Activated CD4-positive, alpha-beta memory T cell treated with anti-CD3 and anti-CD28 coated beads for 36 hours (primary cell): ENCODE measurements around the gene STRIP2. TPM values are rescaled to one million over a fixed set of nuclear protein-coding genes. Genes with fewer than 3 reads are reported as not detected.
"Not testable (repeated sequence)": the region's sequence is repeated elsewhere in the genome, so short reads cannot be mapped to it uniquely, and the experiment has no call there.

Experiments
- CTCF ChIA-PET: fragments of 350-600 bp; sonication (Branson Sonifier 250); formaldehyde crosslinking; loops from one replicate; lab custom pipeline; 2021; ENCODE audit warnings: antibody characterized with exemption, inconsistent platforms; lab: Charles Lee
- POLR2A ChIA-PET: fragments of 350-600 bp; sonication (Branson Sonifier 250); formaldehyde crosslinking; loops from one replicate; lab custom pipeline; 2021; ENCODE audit warnings: antibody characterized with exemption; lab: Charles Lee
- DNase-seq: peaks from one replicate; pipeline ENCODE4 v3.0.0-alpha.2; 2020
- H3K27ac Mint-ChIP-seq: one replicate; pipeline ENCODE4 v1.8.0; 2021; ENCODE audit warnings: mixed read lengths
- H3K27me3 Mint-ChIP-seq: one replicate; pipeline ENCODE4 v1.8.0; 2021; ENCODE audit warnings: mixed read lengths
- H3K36me3 Mint-ChIP-seq: one replicate; pipeline ENCODE4 v1.8.0; 2021; ENCODE audit warnings: mixed read lengths
- H3K4me1 Mint-ChIP-seq: one replicate; pipeline ENCODE4 v1.8.0; 2021; ENCODE audit warnings: low read depth, mixed read lengths
- H3K4me3 Mint-ChIP-seq: one replicate; pipeline ENCODE4 v1.8.0; 2021; ENCODE audit warnings: mild to moderate bottlenecking, mixed read lengths
- H3K9me3 Mint-ChIP-seq: one replicate; pipeline ENCODE4 v1.8.0; 2021; ENCODE audit warnings: mixed read lengths
- intact Hi-C: fragments of 100-400 bp; cut with micrococcal nuclease; formaldehyde crosslinking; loops from one replicate; pipeline ENCODE4 v1.15.1; 2023
- total RNA-seq, 2 experiments: library from RNA; stranded (reverse); gene quantifications; one replicate each; pipeline ENCODE4 v1.2.3, GENCODE V29; 2021

The STRIP2 gene
- total RNA-seq, 2 experiments from 2014 or later, result 56.1 to 62.0 TPM

DNA sequence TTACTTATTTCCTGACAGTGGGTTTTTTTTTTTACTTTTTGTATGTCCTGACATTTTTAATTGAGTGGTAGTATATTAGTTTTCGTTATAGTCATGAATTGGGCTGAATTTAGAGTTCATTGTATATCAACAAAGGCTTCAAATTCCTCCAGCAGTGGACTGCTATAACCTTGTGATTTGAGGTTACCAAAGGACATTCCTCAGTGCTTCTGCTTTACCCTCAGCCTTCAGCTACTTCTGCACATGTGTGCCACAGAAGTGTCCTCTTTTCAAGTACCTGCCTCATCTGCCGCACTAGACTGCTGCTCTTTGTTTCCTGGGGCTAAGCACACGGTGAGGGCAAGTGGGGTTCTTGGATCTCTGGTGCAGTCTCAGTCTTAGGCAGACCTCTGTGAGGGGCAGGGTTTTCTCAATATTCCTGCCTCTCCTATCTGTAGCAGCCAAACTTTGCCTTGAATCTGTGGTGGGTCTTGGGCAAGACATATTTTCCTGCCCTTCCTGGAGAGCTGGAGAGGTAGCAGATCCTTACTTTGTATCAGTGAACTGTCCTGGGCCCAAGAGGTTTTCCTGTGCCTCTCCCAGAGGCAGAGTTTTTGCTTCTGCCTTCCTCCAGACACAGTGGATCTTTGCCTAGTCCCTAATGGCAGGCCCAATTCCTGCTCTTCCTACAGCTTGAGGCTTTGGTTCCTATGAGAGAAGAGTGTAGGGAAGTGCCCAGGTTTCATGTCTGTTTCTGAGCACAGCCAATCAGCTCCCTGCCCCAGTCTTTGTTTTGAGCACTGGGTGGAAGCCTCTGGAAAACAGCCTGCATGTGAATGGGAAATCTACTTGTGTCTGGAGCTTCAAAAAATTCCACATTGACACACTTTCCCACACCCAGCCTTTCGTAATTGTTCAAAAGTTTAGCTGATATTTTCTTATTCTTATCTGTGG lies 39.0 kb upstream of the STRIP2 start:
- no peaks in the 10 kb centered on the region for H3K27me3 Mint-ChIP-seq
- H3K9me3 Mint-ChIP-seq, result no peaks in the 10 kb centered on the region
- no peak overlapping the region for H3K27ac Mint-ChIP-seq
- ChIA-PET CTCF (interaction anchor here (0.7 to 1.2 kb wide), 2 partner anchors 28 to 51 kb away, joined by 3 to 4 read pairs; no protein-coding TSS in a partner anchor), POLR2A (no interaction called here)
- no peaks in the 10 kb centered on the region for H3K4me1 Mint-ChIP-seq
- intact Hi-C loops, result no loop called here
- no peak overlapping the region for H3K4me3 Mint-ChIP-seq
- DNase-seq, result no peak
- peaks cover 8% of the 10 kb centered on the region for H3K36me3 Mint-ChIP-seq

DNA sequence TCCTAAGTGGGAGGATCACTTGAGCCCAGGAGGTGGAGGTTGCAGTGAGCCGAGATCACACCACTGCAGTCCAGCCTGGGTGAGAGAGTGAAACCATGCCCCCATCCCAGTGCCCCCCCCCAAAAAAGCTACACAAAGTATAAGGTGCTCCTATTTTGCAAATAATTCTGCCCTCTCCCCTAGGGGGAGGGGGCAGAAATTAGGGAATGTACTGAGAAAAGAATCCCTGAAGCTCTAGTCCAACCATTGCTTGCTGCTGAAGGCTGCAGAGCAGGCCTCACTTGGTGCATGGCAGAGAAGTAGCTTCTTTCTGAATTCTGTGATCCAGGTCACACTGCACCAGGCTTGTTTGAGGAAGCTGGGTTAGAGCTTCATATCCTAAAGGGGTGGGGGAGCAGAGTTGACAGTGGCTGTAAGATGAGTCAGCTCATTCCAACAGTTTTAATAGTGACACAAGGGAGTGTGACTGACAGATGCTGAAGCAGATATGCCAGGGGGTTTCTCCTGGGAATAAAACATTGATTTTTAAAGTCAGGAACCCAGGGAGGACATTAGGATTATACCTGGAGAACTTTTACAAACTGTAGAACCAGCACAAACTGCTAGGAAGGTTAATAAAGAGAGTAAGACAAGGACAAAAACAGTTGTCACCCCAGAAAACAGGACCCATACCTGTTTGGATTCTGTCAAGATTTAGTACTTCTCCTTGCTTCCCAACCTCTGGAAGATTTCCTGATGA lies 32.8 kb upstream of the STRIP2 start:
- no peak for DNase-seq
- ChIA-PET CTCF (interaction anchor here (0.7 to 2.7 kb wide), 14 partner anchors 9 to 234 kb away, joined by 3 to 17 read pairs (median 4); partner anchors contain the start of gene STRIP2), POLR2A (interaction anchor here (1.3 kb wide), 1 partner anchor 34 kb away, joined by 4 read pairs; no protein-coding TSS in a partner anchor)
- Mint-ChIP-seq H3K27ac (no peak overlapping the region), H3K4me1 (peaks cover 37% of the 10 kb centered on the region), H3K27me3 (no peaks in the 10 kb centered on the region), H3K9me3 (no peaks in the 10 kb centered on the region), H3K36me3 (peaks cover 10% of the 10 kb centered on the region), H3K4me3 (no peak overlapping the region)
- intact Hi-C loops, result loop anchor here (10.0 kb wide), 1 partner anchor 233 kb away; no protein-coding TSS in a partner anchor

DNA sequence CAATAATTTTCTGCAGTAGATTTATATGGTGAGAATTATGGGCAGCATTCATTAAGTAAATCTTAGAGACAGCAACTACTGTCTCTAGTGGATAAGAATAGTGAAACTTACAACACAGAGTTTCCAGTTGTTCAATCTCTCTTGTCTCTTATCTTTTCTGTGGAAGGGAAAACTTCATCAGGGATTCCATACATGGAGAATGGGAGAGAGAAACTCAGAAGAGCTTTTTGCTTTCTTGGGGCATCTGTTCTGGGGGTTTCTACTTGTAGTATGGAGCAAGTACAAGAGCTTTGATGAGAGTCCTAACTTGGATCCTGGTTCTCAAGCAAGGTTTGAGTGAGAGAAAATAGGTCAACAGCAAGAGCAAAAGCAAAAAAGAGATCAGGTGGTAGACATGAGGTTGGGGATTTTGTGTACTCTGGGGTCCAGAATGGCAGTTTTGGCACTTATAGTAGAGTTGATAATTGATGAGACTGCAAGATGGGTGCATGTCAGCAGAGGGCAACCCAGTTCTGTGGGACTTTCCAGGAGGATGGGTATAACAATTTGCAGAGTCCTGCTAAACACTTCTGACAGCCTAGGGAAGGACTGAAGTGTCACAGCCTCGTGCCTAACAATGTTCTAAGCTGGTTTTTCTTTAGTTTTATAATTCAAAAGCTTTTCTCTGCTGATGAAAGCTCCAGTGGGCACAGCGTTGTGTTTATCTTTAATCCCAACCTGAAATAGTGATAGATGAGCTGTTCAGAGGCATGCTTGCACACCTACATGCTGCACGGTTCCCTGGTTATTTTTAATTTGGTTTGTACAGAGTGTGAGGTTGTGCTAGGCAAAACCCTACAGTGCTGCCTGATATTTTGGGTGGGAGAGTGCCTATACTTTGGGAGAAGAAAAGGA lies 32.0 kb upstream of the STRIP2 start:
- DNase-seq, result peak; percentile 56
- intact Hi-C loops, result loop anchor here (1.0 to 10.0 kb wide), 5 partner anchors 25 to 233 kb away; no protein-coding TSS in a partner anchor
- Mint-ChIP-seq H3K9me3 (no peaks in the 10 kb centered on the region), H3K27me3 (no peaks in the 10 kb centered on the region), H3K27ac (peak overlapping the region; percentile 29), H3K4me1 (peaks cover 37% of the 10 kb centered on the region), H3K36me3 (peaks cover 10% of the 10 kb centered on the region), H3K4me3 (no peak overlapping the region)
- POLR2A ChIA-PET, result interaction anchor here (1.3 kb wide), 1 partner anchor 33 kb away, joined by 4 read pairs; no protein-coding TSS in a partner anchor
- CTCF ChIA-PET, result interaction anchor here (0.6 to 2.7 kb wide), 14 partner anchors 10 to 235 kb away, joined by 3 to 17 read pairs (median 4); partner anchors contain the start of gene STRIP2

DNA sequence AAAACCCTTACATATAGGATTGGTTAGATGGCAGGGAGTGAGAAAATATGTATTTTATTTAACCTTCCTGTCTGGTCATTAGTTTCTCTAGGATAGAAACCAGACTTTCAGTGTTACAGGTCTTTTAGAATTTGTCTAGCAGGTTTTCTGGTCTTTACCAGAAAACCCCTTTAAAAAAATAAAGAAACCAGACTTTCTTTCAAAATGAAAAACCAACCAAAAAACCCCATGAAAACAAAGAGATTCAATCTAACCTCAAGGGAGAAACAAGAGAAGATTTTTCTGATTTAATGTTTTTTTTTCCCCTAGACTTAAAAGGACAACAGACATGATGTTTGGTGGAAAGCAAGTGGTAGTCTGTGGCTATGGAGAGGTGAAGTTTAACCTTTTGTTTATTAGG lies 28.7 kb upstream of the STRIP2 start:
- no peaks in the 10 kb centered on the region for H3K9me3 Mint-ChIP-seq
- intact Hi-C loops, result loop anchor here (10.0 kb wide), 1 partner anchor 229 kb away; no protein-coding TSS in a partner anchor
- peak overlapping the region; percentile 35 for H3K27ac Mint-ChIP-seq
- no peak for DNase-seq
- no peaks in the 10 kb centered on the region for H3K27me3 Mint-ChIP-seq
- no peak overlapping the region for H3K4me3 Mint-ChIP-seq
- H3K36me3 Mint-ChIP-seq, result peaks cover 23% of the 10 kb centered on the region
- CTCF ChIA-PET, result interaction anchor here (1.0 to 1.9 kb wide), 5 partner anchors 29 to 66 kb away, joined by 3 to 5 read pairs (median 5); partner anchors contain the start of gene STRIP2
- H3K4me1 Mint-ChIP-seq, result peaks cover 37% of the 10 kb centered on the region
- POLR2A ChIA-PET, result no interaction called here

- not testable (repeated sequence) for H3K27ac Mint-ChIP-seq
- CTCF ChIA-PET, result interaction anchor here (0.9 kb wide), 1 partner anchor 112 kb away, joined by 3 read pairs; no protein-coding TSS in a partner anchor
Measured at GRCh38 chr7:129410238-129410637, 24.0 kb upstream of the STRIP2 start.

DNA sequence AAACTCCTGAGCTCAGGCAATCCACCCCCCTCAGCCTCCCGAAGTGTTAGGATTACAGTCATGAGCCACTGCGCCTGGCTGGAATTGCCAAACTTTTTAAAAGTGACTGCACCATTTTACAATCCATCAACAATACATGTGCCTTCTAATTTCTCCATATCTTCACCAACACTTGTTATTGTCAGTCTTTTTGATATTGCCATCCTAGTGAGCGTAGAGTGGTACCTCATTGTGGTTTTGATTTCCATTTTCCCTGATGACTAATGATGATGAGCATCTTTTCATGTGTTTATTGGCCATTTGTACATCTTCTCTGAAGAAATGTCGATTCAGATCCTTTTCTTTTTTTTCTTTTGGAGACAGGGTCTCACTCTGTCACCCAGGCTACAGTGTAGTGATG lies 21.7 kb upstream of the STRIP2 start:
- Mint-ChIP-seq H3K9me3 (peaks cover 8% of the 10 kb centered on the region), H3K4me3 (no peak overlapping the region), H3K27me3 (no peaks in the 10 kb centered on the region), H3K36me3 (peaks cover 40% of the 10 kb centered on the region), H3K4me1 (no peaks in the 10 kb centered on the region), H3K27ac (no peak overlapping the region)
- intact Hi-C loops, result no loop called here
- ChIA-PET POLR2A (no interaction called here), CTCF (no interaction called here)
- no peak for DNase-seq

More at GRCh38 chr7:129410238-129410637, 24.0 kb upstream of the STRIP2 start:
- H3K9me3 Mint-ChIP-seq, DNase-seq, intact Hi-C loops, H3K27me3 Mint-ChIP-seq, POLR2A ChIA-PET, H3K4me3 Mint-ChIP-seq: not testable (repeated sequence)
- Mint-ChIP-seq H3K4me1 (peaks cover 11% of the 10 kb centered on the region), H3K36me3 (peaks cover 39% of the 10 kb centered on the region)

DNA sequence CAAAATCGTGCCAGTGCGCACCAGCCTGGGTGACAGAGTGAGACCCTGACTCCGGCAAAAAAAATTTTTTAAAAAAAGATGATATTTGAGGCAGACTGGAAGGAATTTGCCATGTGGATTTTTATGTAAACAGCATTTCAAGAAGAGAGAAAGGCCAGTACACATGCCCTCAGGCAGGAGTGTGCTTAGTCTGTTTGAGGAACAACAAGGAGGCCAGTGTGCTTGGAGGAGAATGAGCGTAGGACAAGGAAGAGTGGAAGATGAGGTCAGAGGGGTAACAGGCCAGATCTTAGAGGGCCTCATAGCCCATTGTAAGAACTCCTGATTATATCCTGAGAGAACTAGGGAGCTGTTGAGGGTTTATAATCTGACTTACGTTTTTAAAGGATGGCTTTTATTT lies 17.2 kb upstream of the STRIP2 start:
- peaks cover 5% of the 10 kb centered on the region for H3K9me3 Mint-ChIP-seq
- CTCF ChIA-PET, result no interaction called here
- H3K36me3 Mint-ChIP-seq, result peaks cover 19% of the 10 kb centered on the region
- DNase-seq, result no peak
- H3K27me3 Mint-ChIP-seq, result no peaks in the 10 kb centered on the region
- no peak overlapping the region for H3K4me3 Mint-ChIP-seq
- H3K4me1 Mint-ChIP-seq, result no peaks in the 10 kb centered on the region
- intact Hi-C loops, result no loop called here
- POLR2A ChIA-PET, result no interaction called here
- no peak overlapping the region for H3K27ac Mint-ChIP-seq

DNA sequence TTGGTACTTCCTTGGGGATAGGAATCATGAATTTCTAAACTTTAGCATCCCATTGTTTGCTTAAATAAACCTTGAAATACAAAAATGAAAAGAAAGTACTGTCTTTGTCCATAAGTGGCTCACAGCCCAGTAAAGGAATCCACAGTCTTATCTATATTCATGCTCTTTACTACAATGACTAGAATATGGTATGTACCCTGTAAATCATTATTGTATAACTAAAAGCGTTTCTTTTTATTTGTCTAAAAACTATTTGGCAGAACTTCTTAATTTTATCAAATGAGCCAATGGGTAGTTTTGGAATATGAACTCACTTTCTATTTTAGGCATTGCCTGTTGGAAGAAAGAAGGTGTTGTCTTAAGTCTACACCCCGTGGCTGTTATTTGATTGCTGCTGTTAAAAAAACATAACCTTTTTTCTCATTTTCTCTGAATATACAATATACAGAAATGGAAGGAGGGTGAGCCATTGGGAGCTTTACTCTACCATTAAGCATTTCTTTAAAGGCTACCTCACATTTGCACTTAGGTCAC lies 12.4 kb upstream of the STRIP2 start:
- Mint-ChIP-seq H3K4me1 (no peaks in the 10 kb centered on the region), H3K36me3 (peaks cover 21% of the 10 kb centered on the region), H3K27ac (no peak overlapping the region), H3K27me3 (no peaks in the 10 kb centered on the region), H3K4me3 (no peak overlapping the region), H3K9me3 (no peaks in the 10 kb centered on the region)
- no peak for DNase-seq
- ChIA-PET CTCF (no interaction called here), POLR2A (no interaction called here)
- intact Hi-C loops, result no loop called here

DNA sequence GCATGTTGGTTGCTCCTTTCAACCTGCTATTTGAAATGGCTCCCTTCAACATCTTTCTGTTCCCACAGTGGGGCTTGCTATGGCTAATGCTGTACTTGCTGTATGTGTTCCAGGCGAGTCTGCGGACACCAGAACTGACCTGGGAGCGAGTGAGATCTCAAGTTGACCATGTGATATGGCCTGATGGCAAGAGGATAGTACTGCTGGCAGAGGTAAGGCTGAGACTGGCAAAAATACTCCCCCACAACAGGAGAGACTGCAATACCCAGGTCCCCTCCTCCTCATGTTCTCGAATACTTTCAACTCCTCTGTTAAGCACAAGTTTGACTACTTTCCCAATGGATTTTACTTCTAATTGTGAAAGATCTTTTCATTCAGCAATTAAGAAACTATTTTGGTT lies 11.5 kb upstream of the STRIP2 start:
- CTCF ChIA-PET, result no interaction called here
- Mint-ChIP-seq H3K4me1 (no peaks in the 10 kb centered on the region), H3K9me3 (no peaks in the 10 kb centered on the region), H3K36me3 (peaks cover 25% of the 10 kb centered on the region), H3K27ac (no peak overlapping the region), H3K27me3 (no peaks in the 10 kb centered on the region), H3K4me3 (no peak overlapping the region)
- intact Hi-C loops, result no loop called here
- DNase-seq, result no peak
- POLR2A ChIA-PET, result no interaction called here

DNA sequence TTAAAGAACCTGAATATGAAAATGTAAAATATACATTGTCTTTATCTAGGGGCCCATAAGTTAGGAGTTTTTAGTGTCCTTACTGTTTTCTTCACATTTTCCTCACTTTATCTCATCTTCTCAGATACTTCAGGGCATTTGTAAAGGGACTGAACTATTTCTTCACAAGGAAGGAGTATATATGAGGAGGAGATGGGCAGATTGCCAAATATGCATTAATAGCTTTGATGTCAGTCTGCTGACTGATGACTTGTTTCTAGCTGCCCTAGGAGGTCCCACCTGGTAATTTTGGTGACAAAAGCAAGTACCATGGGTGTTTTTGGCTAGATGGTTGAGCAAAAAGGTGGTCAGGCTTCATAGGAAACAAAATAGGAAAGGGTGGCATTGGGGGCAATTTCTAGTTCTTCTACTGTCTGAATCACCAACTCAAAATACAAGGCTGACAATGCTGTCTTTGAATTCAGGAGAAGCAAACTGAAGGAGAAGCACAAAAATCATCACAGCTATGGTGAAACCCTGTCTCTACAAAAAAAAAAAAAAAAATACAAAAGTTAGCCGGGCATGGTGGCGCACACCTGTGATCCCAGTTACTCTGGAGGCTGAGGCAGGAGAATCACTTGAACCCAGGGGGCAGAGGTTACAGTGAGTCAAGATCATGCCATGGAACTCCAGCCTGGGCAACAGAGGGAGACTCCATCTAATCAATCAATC lies 10.4 kb upstream of the STRIP2 start:
- Mint-ChIP-seq H3K36me3 (peaks cover 31% of the 10 kb centered on the region), H3K4me1 (no peaks in the 10 kb centered on the region), H3K27me3 (no peaks in the 10 kb centered on the region), H3K27ac (no peak overlapping the region), H3K9me3 (no peaks in the 10 kb centered on the region), H3K4me3 (no peak overlapping the region)
- DNase-seq, result no peak
- intact Hi-C loops, result no loop called here
- ChIA-PET CTCF (interaction anchor here (0.7 to 1.0 kb wide), 3 partner anchors 10 to 56 kb away, joined by 3 to 4 read pairs (median 3); no protein-coding TSS in a partner anchor), POLR2A (interaction anchor here (1.7 kb wide), 1 partner anchor 10 kb away, joined by 3 read pairs; the partner anchor contains the start of gene STRIP2)
